ENCODE measurements around the gene SPAG6.
"Not testable (repeated sequence)": the region's sequence is repeated elsewhere in the genome, so short reads cannot be mapped to it uniquely, and the experiment has no call there.

Gene SPAG6

DNA sequence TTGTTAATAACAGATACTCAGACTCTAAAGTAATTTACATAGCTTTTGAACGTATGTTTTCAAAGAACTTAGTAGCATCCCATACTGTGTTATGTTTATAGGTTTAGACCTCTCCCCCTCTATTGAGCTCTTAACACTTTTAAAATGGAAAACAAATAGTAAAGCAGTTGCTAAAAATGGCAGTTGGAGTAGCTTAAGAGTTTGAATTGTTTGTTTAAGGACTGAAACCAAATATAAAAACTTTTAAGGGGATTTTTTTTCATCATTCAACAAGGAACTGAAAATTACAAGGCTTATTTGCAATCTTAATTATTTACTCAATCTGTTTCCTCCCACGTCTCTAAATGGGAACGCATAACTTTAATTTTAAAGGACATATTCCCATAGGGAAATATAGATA, 1.6 kb upstream of the SPAG6 start:
- DNase-seq, result no peak

GRCh38 chr10:22344249-22344648, 1.0 kb upstream of the SPAG6 start:
- no peak for DNase-seq

- DNase-seq, result no peak
Observed at GRCh38 chr10:22344781-22345300, 455 bp upstream of the SPAG6 start.

DNA sequence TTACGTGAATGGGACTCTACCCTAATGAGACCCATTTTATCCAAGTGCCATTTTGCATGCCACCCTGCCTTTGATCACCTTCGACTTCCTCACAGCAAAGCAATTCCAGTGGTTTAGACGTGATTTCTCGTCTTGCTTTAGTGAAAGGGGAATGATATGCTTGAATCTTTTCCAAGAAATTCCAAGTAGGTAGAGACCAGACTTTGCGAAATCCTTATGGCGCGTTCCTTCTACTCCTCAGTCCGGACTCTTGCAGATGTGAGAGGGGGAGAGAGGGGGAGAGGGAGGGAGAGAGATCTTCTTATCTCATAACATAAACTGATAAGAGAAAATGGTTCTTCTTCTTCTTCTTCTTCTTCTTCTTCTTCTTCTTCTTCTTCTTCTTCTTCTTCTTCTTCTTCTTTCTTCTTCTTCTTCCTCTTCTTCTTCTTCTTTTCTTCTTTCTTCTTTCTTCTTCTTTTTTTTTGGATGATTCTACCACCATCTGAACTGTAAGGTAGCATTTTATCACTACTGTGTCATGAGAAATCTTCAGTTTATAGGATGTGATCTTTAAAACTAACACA, 883 bp downstream of the SPAG6 start:
- no peak for DNase-seq

DNA sequence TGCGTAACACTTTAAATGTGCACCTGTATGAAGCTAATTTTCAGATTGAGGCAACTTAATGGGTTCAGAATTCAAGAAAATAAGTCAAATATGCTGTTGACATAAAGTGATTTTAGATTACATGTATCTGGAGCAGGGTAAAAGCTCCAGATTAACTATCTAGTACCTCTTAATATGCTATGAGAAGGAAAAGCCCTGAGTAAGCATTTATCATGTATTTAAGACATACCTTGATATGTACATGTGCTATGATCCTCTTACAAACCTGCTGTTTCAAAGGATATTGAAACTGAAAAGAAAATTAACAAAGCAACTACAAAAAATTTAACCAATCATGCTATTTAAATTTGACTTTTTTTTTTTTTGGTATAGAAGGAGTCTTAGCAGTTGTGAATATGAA, 4.5 kb downstream of the SPAG6 start:
- no peak for DNase-seq

DNA sequence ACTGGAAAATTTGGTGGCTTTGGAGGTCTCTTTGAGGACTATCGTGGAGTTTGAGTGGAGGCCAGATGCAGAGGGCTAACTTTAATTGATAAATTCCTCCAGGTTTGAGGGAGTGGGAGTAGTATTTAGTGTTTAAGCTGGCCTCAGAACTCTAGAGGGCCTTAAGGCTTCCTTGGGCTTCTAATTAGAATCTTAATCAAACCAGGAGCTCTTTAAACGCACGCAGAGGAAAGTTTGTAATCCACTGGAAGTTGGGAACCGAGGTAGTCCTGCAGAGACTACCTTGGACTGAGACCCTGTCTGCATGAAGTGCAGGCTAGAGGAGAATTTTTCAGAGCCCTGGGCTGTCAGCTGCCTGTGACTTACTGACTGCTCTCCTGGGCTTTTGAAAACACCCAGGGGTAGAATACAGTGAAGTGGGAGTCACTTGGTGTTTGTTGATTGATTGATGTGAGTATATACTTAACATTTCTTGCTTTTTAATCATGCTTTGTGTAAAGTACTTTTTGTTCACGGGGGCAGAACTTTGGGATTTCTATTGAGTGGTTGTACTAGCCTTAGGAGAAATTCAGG, 5.9 kb downstream of the SPAG6 start:
- no peak for DNase-seq

DNA sequence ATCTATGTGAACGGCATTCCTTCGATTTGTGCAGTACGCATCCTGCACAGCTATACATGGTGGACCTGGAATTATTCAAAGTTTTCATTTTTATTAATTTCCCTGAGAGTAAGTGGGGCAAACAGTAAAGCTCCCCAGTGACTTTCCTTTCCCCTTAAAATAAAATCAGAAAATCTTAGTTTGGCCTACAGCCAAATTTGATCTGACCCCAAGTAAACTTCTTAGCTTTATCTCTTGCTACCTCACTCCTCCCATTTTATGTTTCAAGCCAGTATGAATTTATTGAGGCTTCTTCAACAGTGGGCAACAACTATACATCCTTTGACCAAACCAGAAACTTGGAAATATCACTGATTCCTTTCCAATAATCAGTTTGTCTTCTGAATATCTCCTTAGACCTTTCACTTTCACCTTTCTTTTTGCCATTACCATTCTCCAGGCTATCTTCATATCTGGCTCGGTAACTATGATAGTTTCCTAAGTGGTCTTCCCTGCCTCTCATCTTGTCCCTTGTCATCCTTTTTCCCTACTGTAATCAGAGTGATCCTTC, 11.1 kb downstream of the SPAG6 start:
- no peak for DNase-seq

DNA sequence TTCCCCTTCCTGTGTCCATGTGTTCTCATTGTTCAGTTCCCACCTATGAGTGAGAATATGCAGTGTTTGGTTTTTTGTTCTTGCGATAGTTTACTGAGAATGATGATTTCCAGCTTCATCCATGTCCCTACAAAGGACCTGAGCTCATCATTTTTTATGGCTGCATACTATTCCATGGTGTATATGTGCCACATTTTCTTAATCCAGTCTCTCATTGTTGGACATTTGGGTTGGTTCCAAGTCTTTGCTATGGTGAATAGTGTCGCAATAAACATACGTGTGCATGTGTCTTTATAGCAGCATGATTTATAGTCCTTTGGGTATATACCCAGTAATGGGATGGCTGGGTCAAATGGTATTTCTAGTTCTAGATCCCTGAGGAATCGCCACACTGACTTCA, 12.5 kb downstream of the SPAG6 start:
- not testable (repeated sequence) for DNase-seq

DNA sequence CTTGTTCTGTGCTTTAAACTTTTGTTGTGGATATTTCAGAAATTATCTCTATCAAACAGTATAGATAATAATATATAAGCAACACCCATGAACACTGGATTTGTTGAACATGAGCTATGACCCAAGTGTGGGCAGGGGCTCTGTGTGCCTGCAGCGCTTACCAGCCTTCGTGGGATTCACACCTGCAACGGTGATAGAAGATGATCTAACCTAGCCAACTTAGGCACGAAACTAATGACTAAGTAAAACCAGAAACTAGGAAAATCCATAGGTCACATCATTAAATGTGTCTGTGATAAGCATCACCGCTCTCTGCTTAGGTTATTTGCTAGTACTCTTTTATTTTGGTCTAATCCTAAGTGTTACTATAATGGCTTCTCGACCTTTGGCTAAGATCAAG, 18.0 kb downstream of the SPAG6 start:
- DNase-seq, result no peak

- DNase-seq, result no peak
Observed at GRCh38 chr10:22364407-22365140, 19.3 kb downstream of the SPAG6 start.

DNA sequence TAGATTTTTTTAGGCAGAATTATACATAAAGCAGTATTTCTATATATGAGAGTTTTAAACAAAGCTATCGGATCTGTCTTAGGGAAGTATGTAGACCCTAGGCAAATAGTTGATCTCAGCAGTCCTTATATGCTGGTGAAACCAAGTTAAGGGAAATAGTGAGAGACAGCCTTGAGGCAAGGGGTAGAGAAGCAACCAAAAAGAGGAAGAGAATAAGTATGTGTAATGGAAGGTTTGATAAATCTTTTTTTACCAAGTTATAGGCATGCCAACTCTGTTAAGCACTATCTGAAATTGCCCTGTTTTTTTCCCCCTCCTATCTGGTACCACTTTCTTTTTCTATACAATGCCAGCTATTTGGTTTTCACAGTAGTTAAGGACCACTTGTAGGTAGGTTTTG, 19.9 kb downstream of the SPAG6 start:
- no peak for DNase-seq

DNA sequence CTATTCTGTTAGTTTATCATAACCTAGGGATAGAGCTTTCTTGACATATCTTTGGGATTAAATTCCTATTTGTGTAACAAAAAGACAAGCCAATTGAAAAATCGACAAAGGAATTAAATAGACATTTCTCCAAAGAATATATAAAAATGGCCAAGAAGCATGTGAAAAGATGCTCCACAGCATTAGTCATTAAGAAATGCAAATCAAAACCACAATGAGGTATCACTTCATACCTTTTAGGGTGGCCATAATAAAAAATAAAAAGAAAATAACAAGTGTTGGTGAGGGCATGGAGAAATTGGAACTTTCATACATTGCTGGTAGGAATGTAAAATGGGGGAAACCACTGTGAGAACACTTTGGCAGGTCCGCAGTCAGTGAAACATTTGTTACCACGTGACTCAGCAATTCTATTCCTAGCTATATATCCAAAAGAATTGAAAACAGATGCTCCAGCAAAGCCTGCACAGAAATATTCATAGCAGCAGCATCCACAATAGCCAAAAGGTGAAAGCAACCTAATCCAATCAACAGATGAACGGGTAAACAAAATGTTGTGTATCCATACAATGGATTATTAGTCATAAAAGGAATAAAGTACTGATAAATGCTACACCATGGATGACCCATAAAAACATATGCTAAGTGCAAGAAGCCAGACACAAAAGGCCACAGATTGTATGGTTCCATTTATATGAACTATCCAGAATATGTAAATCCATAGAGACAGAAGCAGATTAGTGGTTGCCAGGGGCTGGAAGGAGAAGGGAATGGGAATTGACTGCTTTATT, 20.5 kb downstream of the SPAG6 start:
- no peak for DNase-seq

DNA sequence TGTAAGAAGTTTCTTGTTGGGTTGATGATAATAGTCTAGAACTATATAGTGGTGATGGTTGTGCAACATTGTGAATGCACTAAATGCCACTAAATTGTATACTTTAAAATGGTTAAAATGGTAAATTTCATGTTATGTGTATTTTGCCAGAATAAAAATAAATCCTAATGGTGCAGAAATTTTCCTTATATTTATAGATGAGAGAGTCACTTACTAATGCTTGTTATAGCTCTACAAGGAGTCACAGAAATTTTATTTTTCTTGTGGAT, 21.1 kb downstream of the SPAG6 start:
- no peak for DNase-seq

DNA sequence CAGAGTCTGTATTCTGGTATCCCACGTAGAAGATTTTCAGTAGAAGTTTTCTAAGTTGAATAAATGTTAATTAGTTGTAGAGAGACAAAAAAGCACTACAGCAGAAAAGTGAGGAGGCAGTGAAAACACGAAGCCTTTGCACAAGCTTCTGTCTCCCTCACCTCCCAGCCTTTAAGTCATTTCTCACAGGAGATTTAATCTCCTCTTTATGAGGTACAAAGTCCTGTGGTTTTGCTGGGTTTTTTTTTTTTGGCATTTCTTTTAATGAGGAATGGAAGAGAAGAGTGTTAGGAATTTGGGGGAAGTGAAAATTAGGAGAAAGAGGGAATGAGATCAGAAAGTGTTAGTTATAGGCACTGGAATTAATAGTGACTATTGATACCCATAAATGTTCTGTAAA, 21.5 kb downstream of the SPAG6 start:
- no peak for DNase-seq

DNA sequence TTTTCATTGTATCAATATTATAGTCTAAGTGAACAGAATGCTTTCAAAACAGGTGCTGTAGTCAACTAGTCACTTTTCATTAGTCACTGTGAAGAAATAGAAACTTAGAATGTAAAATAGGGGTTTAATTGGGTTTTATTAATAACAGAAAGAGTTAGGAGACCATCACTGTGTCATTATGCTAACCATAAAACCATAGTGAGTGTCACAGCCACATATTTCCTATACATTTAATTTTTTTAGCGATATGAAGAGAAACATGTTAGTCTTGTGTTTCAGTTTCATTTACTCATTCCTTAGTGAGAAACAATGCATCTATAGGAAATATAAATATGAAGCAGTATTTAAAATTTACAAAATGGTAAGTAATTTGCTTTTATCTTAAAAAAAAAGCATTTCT, 22.2 kb downstream of the SPAG6 start:
- DNase-seq, result no peak

DNA sequence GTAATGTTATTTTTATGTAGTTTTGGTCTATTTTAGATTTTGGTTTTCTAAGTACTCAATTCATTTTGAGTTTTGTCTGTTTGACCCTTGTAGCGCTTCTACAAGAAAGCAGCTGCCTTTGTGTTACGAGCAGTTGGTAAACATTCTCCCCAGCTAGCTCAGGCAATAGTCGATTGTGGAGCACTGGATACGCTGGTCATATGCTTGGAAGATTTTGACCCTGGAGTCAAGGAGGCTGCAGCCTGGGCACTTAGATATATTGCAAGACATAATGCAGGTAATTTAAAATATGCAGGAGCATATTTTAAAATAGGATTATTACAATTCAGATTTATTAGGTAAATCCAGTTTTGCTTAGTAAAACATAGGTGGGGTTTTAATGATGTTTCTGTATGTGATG, 23.1 kb downstream of the SPAG6 start:
- no peak for DNase-seq

DNA sequence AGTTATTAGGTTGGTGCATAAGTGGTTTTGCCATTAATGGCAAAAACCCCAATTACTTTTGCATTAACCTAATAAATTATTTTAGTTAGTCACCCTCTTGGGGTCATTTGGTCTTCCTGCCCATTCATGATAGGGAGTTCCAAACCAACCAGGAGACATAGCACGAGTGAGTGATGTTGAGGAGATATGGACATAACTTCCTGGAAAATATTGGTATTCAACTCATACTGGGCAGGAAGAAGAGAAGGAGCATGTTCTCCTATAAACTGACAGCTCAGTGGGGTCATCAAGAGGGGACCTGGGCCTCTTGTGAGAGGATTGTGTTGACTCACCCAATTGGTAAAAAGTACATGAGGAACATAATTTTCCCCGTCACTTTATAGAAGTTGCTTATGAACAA, 23.7 kb downstream of the SPAG6 start:
- DNase-seq, result no peak

DNA sequence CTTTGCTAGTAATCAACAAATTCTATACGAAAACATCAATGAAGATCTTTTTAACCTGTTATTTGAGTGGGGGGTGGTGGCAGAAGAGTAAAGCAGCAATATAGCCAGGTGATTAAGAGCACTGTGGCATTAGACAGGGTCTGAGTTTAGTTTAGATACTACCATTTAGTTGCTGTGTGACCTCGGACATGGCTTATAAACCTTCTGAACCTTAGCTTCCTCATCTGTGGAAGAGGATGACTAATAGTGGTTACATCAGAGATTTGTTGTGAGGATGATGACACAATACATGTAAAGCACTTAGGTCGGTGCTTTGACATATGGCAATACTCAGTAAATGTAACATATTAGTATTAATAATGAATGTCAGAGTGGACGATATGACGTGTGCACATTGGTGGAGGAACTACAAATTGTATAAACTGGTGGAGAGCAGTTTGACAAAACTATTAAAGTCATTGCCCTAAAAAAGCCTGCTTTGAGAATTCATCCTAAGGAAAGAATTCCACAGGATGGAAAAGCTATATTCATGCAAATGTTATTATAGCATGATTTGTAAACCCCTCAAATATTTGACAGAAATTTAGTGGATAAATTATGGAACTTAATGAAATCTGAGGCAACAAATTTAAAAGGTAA, 24.3 kb downstream of the SPAG6 start:
- no peak for DNase-seq

DNA sequence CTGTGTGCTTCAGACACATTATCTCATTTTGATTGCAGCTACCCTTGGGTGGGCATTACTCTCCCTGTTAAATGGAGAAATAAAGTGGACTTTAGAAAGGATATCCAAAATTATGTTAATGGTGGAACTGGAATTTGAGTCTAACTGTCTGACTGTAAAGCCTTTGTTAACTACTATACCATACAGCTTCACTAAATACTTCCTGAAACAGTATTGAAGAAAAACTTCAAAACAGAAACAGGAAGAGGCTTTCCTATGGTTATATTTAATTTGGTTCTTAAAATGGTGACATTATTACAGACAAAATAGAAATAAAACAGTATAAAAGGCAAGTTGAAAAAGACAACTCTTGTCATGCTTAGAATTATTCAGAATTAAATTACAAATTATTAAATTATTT, 25.0 kb downstream of the SPAG6 start:
- no peak for DNase-seq

DNA sequence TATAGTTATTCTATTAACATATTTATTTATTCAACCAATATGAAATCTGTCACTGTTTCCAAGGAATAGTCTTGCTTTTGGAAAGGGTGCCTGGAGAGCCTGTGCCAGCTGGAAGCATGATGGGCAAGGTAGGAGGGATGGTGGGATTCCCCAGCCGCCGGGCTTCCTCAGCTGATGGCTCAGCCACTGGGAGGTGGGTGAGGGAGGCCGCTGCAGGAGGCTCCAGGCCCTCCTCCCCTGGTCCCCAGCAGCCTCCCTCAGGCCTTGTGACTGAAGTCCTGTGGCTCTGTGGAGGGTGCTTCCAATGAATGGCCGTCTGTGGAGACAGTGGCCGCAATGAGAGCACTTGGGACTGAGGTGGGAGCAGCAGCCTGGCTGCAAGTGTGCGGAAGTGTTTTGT, 27.0 kb downstream of the SPAG6 start:
- no peak for DNase-seq

- DNase-seq, result no peak
Observed at GRCh38 chr10:22372917-22373316, 27.6 kb downstream of the SPAG6 start.

- DNase-seq, result no peak
Observed at GRCh38 chr10:22374489-22375126, 29.3 kb downstream of the SPAG6 start.

- DNase-seq, result no peak
Observed at GRCh38 chr10:22379059-22379458, 33.8 kb downstream of the SPAG6 start.

Data from activated effector memory CD4-positive, alpha-beta T cell treated with Interleukin-2 at 50 U/mL for 16 hours (primary cell).